ENCODE results near the gene LHFPL3. TPM values are rescaled to one million over a fixed set of nuclear protein-coding genes. Genes with fewer than 3 reads are reported as not detected.

LHFPL3 gene
- total RNA-seq, 1 experiment from 2014 or later: 0.83 TPM

GRCh38 chr7:104552102-104552501 is 223.7 kb downstream of the LHFPL3 start (continued):
- no peak for TF ChIP-seq ZBTB21 (CRISPR knock-in tag; IDR thresholded peaks at IDR 0.05; ENCODE audit: borderline replicate concordance)
- TF ChIP-seq RORB (CRISPR knock-in tag; IDR thresholded peaks at IDR 0.05): no peak
- no peak for TF ChIP-seq ZNF317 (CRISPR knock-in tag; IDR thresholded peaks at IDR 0.05; ENCODE audit: borderline replicate concordance, low read depth)
- no peak for TF ChIP-seq ZNF671 (CRISPR knock-in tag; IDR thresholded peaks at IDR 0.05)
- TF ChIP-seq CREM (CRISPR knock-in tag; IDR thresholded peaks at IDR 0.05): peak; percentile 45; the same call in 1 of the 2 replicates
- TF ChIP-seq HMGA2 (CRISPR knock-in tag; IDR thresholded peaks at IDR 0.05): no peak
- TF ChIP-seq TP53 (CRISPR knock-in tag; IDR thresholded peaks at IDR 0.05): no peak
- no peak for TF ChIP-seq ZNF281 (CRISPR knock-in tag; IDR thresholded peaks at IDR 0.05)
- no peak for TF ChIP-seq IRF2 (CRISPR knock-in tag; IDR thresholded peaks at IDR 0.05; ENCODE audit: borderline replicate concordance, low read depth)
- no peak for TF ChIP-seq ERG (CRISPR knock-in tag; IDR thresholded peaks at IDR 0.05)
- TF ChIP-seq SMAD3 (CRISPR knock-in tag; IDR thresholded peaks at IDR 0.05; ENCODE audit: borderline replicate concordance): peak; percentile 87; the same call in 1 of the 2 replicates
- TF ChIP-seq USF2 (CRISPR knock-in tag; IDR thresholded peaks at IDR 0.05): no peak
- TF ChIP-seq NR3C1 (CRISPR knock-in tag; conservative IDR thresholded peaks at IDR 0.05; ENCODE audit: low read depth): no peak
- TF ChIP-seq ARID4B (CRISPR knock-in tag; IDR thresholded peaks at IDR 0.05; ENCODE audit: borderline replicate concordance): no peak
- TF ChIP-seq GTF2I (CRISPR knock-in tag; conservative IDR thresholded peaks at IDR 0.05): no peak
- TF ChIP-seq PREB (CRISPR knock-in tag; IDR thresholded peaks at IDR 0.05; ENCODE audit: borderline replicate concordance): no peak
- TF ChIP-seq NFYB (CRISPR knock-in tag; conservative IDR thresholded peaks at IDR 0.05; ENCODE audit: low read depth): no peak
- TF ChIP-seq HMGXB4 (CRISPR knock-in tag; IDR thresholded peaks at IDR 0.05): no peak
- TF ChIP-seq RELA (CRISPR knock-in tag; IDR thresholded peaks at IDR 0.05; ENCODE audit: borderline replicate concordance): no peak
- no peak for TF ChIP-seq AFF4 (CRISPR knock-in tag; IDR thresholded peaks at IDR 0.05; ENCODE audit: borderline replicate concordance)
- TF ChIP-seq IRF1 (CRISPR knock-in tag; IDR thresholded peaks at IDR 0.05): no peak
- TF ChIP-seq OVOL2 (CRISPR knock-in tag; IDR thresholded peaks at IDR 0.05; ENCODE audit: borderline replicate concordance): no peak
- peak; percentile 93 for TF ChIP-seq TEAD4 (CRISPR knock-in tag; IDR thresholded peaks at IDR 0.05)

All from WTC11 (cell line).